Liver (tissue), 3 donors: ENCODE results near the gene KRTAP10-9.

Experiments used
- ATF3 ChIP-seq: IDR thresholded peaks from 2 replicates; pipeline ENCODE4 v1.6.1; 2016; ENCODE audit warnings: antibody characterized with exemption
- CTCF ChIP-seq: fragments of 150-350 bp; IDR thresholded peaks from 2 replicates; pipeline ENCODE4 v1.5.1; 2017; ENCODE audit warnings: improper control_type of control experiment, low read depth, low read length; ENCODE audit not compliant: missing input control
- EGR1 ChIP-seq, 2 donors: IDR thresholded peaks; 2 replicates each; pipeline ENCODE4 v1.6.1; 2016 to 2018; ENCODE audit warnings: antibody characterized with exemption in 2 of 2, low read depth in 2 of 2
- FOXA1 ChIP-seq: IDR thresholded peaks from 2 replicates; pipeline ENCODE4 v1.6.1; 2016; ENCODE audit warnings: antibody characterized with exemption
- GABPA ChIP-seq, 2 donors: IDR thresholded peaks in 1 of 2; conservative IDR thresholded peaks in 1 of 2; 2 replicates each; pipeline ENCODE4 v1.6.1; 2016; ENCODE audit warnings: antibody characterized with exemption in 2 of 2, mild to moderate bottlenecking in 1 of 2, moderate library complexity in 1 of 2
- JUND ChIP-seq, 2 donors: IDR thresholded peaks; 2 replicates each; pipeline ENCODE4 v1.6.1; 2016; ENCODE audit warnings: antibody characterized with exemption in 2 of 2
- MAX ChIP-seq: IDR thresholded peaks from 2 replicates; pipeline ENCODE4 v1.6.1; 2016; ENCODE audit warnings: antibody characterized with exemption
- REST ChIP-seq: IDR thresholded peaks from 2 replicates; pipeline ENCODE4 v1.6.1; 2016; ENCODE audit warnings: antibody characterized with exemption, mild to moderate bottlenecking
- RXRA ChIP-seq, 2 donors: IDR thresholded peaks; 2 replicates each; pipeline ENCODE4 v1.6.1; 2017 to 2018; ENCODE audit warnings: antibody characterized with exemption in 2 of 2, mild to moderate bottlenecking in 1 of 2
- SP1 ChIP-seq: IDR thresholded peaks from 2 replicates; pipeline ENCODE4 v1.6.1; 2018; ENCODE audit warnings: antibody characterized with exemption, mild to moderate bottlenecking
- TAF1 ChIP-seq: conservative IDR thresholded peaks from 2 replicates; pipeline ENCODE4 v1.6.1; 2016; ENCODE audit warnings: antibody characterized with exemption, mild to moderate bottlenecking
- YY1 ChIP-seq: IDR thresholded peaks from 2 replicates; pipeline ENCODE4 v1.6.1; 2016; ENCODE audit warnings: antibody characterized with exemption, mild to moderate bottlenecking
- ZBTB33 ChIP-seq: IDR thresholded peaks from 2 replicates; pipeline ENCODE4 v1.6.1; 2016; ENCODE audit warnings: antibody characterized with exemption
- donor health status: healthy.
- donor health status: healthy.

- no peak for TF ChIP-seq MAX
- TF ChIP-seq SP1, result no peak
- no peak for TF ChIP-seq CTCF
- no peak for TF ChIP-seq ATF3
- no peak for TF ChIP-seq YY1
- no peak for TF ChIP-seq TAF1
- TF ChIP-seq REST, result no peak
- TF ChIP-seq JUND (IDR thresholded peaks at IDR 0.05), result no peak
- TF ChIP-seq EGR1 (IDR thresholded peaks at IDR 0.05; ENCODE audit: low read depth in 2 of 2), result no peak
- TF ChIP-seq RXRA (IDR thresholded peaks at IDR 0.05), result no peak
- TF ChIP-seq ZBTB33, result no peak
- no peak for TF ChIP-seq FOXA1
- no peak for TF ChIP-seq GABPA (IDR thresholded peaks at IDR 0.05 in 1 of 2, conservative IDR thresholded peaks at IDR 0.05 in 1 of 2)
These were observed 24.2 kb downstream of the KRTAP10-9 start for GRCh38 chr21:44650973-44651675.
